ENCODE results near the gene ANO4.

Gene ANO4

GRCh38 chr12:100797246-100797645 lies 2.7 kb downstream of the ANO4 start:
- Histone ChIP-seq H3K27me3 (ENCODE audit: insufficient read depth, low read length, poor library complexity, severe bottlenecking) (no peaks in the 10 kb centered on the region), H3K9ac (ENCODE audit: low read depth, low read length, poor library complexity, severe bottlenecking) (no peak overlapping the region), H4K20me1 (ENCODE audit: insufficient read depth, low read length, poor library complexity, severe bottlenecking) (no peaks in the 10 kb centered on the region), H3K4me1 (ENCODE audit: insufficient read depth, low read length, poor library complexity, severe bottlenecking) (no peaks in the 10 kb centered on the region), H3K9me3 (ENCODE audit: insufficient read depth, low read depth, low read length) (no peaks in the 10 kb centered on the region), H3K4me3 (ENCODE audit: low read length, poor library complexity, severe bottlenecking) (no peak overlapping the region), H3K9me2 (replicated peaks; ENCODE audit: low read depth, low read length) (no peaks in the 10 kb centered on the region), H2AFZ (ENCODE audit: low read length) (no peak overlapping the region), H3K79me2 (ENCODE audit: insufficient read depth, low read length) (no peaks in the 10 kb centered on the region), H3K4me2 (ENCODE audit: low read depth, low read length, poor library complexity, severe bottlenecking) (no peak overlapping the region), H3K36me3 (ENCODE audit: insufficient read depth, low read length) (no peaks in the 10 kb centered on the region), H3F3A (ENCODE audit: low read depth) (no peaks in the 10 kb centered on the region)
- no peak for TF ChIP-seq EZH2phosphoT487 (IDR thresholded peaks at IDR 0.05; ENCODE audit: borderline replicate concordance)
- TF ChIP-seq, protein P1, sequence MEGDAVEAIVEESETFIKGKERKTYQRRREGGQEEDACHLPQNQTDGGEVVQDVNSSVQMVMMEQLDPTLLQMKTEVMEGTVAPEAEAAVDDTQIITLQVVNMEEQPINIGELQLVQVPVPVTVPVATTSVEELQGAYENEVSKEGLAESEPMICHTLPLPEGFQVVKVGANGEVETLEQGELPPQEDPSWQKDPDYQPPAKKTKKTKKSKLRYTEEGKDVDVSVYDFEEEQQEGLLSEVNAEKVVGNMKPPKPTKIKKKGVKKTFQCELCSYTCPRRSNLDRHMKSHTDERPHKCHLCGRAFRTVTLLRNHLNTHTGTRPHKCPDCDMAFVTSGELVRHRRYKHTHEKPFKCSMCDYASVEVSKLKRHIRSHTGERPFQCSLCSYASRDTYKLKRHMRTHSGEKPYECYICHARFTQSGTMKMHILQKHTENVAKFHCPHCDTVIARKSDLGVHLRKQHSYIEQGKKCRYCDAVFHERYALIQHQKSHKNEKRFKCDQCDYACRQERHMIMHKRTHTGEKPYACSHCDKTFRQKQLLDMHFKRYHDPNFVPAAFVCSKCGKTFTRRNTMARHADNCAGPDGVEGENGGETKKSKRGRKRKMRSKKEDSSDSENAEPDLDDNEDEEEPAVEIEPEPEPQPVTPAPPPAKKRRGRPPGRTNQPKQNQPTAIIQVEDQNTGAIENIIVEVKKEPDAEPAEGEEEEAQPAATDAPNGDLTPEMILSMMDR (conservative IDR thresholded peaks at IDR 0.05; ENCODE audit: low read length): no peak

- H3K9me3 ChIP-seq (ENCODE audit: insufficient read depth, low read depth, low read length): no peaks in the 10 kb centered on the region
- H3K9ac ChIP-seq (ENCODE audit: low read depth, low read length, poor library complexity, severe bottlenecking): no peak overlapping the region
- H3K36me3 ChIP-seq (ENCODE audit: insufficient read depth, low read length): no peaks in the 10 kb centered on the region
- H3K9me2 ChIP-seq (replicated peaks; ENCODE audit: low read depth, low read length): no peaks in the 10 kb centered on the region
- no peaks in the 10 kb centered on the region for H3K79me2 ChIP-seq (ENCODE audit: insufficient read depth, low read length)
- H3K4me2 ChIP-seq (ENCODE audit: low read depth, low read length, poor library complexity, severe bottlenecking): no peak overlapping the region
- H3K4me1 ChIP-seq (ENCODE audit: insufficient read depth, low read length, poor library complexity, severe bottlenecking): no peaks in the 10 kb centered on the region
- H2AFZ ChIP-seq (ENCODE audit: low read length): no peak overlapping the region
- H3K27me3 ChIP-seq (ENCODE audit: insufficient read depth, low read length, poor library complexity, severe bottlenecking): no peaks in the 10 kb centered on the region
- H4K20me1 ChIP-seq (ENCODE audit: insufficient read depth, low read length, poor library complexity, severe bottlenecking): no peaks in the 10 kb centered on the region
- H3F3A ChIP-seq (ENCODE audit: low read depth): no peaks in the 10 kb centered on the region
- no peak for TF ChIP-seq EZH2phosphoT487 (IDR thresholded peaks at IDR 0.05; ENCODE audit: borderline replicate concordance)
- TF ChIP-seq, protein P1 (conservative IDR thresholded peaks at IDR 0.05; ENCODE audit: low read length): no peak
- H3K4me3 ChIP-seq (ENCODE audit: low read length, poor library complexity, severe bottlenecking): no peak overlapping the region
Observed at GRCh38 chr12:100797786-100798185, 3.2 kb downstream of the ANO4 start.

- Histone ChIP-seq H3K4me3 (ENCODE audit: low read length, poor library complexity, severe bottlenecking) (no peak overlapping the region), H3K27me3 (ENCODE audit: insufficient read depth, low read length, poor library complexity, severe bottlenecking) (no peaks in the 10 kb centered on the region), H3K36me3 (ENCODE audit: insufficient read depth, low read length) (no peaks in the 10 kb centered on the region), H3K9me3 (ENCODE audit: insufficient read depth, low read depth, low read length) (no peaks in the 10 kb centered on the region), H3K9me2 (replicated peaks; ENCODE audit: low read depth, low read length) (no peaks in the 10 kb centered on the region), H3K9ac (ENCODE audit: low read depth, low read length, poor library complexity, severe bottlenecking) (no peak overlapping the region), H3K4me1 (ENCODE audit: insufficient read depth, low read length, poor library complexity, severe bottlenecking) (no peaks in the 10 kb centered on the region), H3K4me2 (ENCODE audit: low read depth, low read length, poor library complexity, severe bottlenecking) (no peak overlapping the region), H3K79me2 (ENCODE audit: insufficient read depth, low read length) (no peaks in the 10 kb centered on the region), H3F3A (ENCODE audit: low read depth) (no peaks in the 10 kb centered on the region), H2AFZ (ENCODE audit: low read length) (no peak overlapping the region), H4K20me1 (ENCODE audit: insufficient read depth, low read length, poor library complexity, severe bottlenecking) (no peaks in the 10 kb centered on the region)
- TF ChIP-seq, protein P1 (conservative IDR thresholded peaks at IDR 0.05; ENCODE audit: low read length): no peak
- no peak for TF ChIP-seq EZH2phosphoT487 (IDR thresholded peaks at IDR 0.05; ENCODE audit: borderline replicate concordance)
Observed at GRCh38 chr12:100798286-100799160, 3.9 kb downstream of the ANO4 start.
